DND-41 (cell line): ENCODE data around the gene PRKCA.

Experiments
- ATAC-seq: fragments of 200-7000 bp; cut with Tn5 transposase; 3 replicates; pipeline ENCODE4 v1.9.1; 2021; ENCODE audit warnings: low read depth; ENCODE audit not compliant: insufficient read depth
- DNase-seq: peaks from one replicate; pipeline ENCODE4 v3.0.0-alpha.2; 2020
- H2AFZ ChIP-seq: 2 replicates; pipeline ENCODE4 v1.6.0; 2012; ENCODE audit warnings: low read depth, low read length
- H3K27ac ChIP-seq: 2 replicates; pipeline ENCODE4 v1.5.1; 2012; ENCODE audit warnings: low read length, inconsistent platforms
- H3K27me3 ChIP-seq: fragments of 200-600 bp; sonication (generic); 2 replicates; pipeline ENCODE4 v1.6.0; 2012; ENCODE audit warnings: low read length, mild to moderate bottlenecking, inconsistent platforms; ENCODE audit not compliant: insufficient read depth, poor library complexity
- H3K36me3 ChIP-seq: 2 replicates; pipeline ENCODE4 v1.5.1; 2012; ENCODE audit warnings: low read length, inconsistent platforms; ENCODE audit not compliant: insufficient read depth
- H3K4me1 ChIP-seq: 2 replicates; pipeline ENCODE4 v1.5.1; 2012; ENCODE audit warnings: mild to moderate bottlenecking, low read length; ENCODE audit not compliant: insufficient read depth
- H3K4me2 ChIP-seq: 2 replicates; pipeline ENCODE4 v1.6.0; 2012; ENCODE audit warnings: mild to moderate bottlenecking, moderate library complexity, low read length, inconsistent platforms; ENCODE audit not compliant: insufficient read depth
- H3K4me3 ChIP-seq, 2 experiments: fragments of 200-600 bp in 1 of 2; shearing (Covaris generic) in 1 of 2; 2 replicates each; pipeline ENCODE4 v1.5.1; 2012 to 2016; ENCODE audit warnings: inconsistent platforms in 2 of 2, low read length in 2 of 2, mild to moderate bottlenecking in 2 of 2, low read depth in 1 of 2, moderate library complexity in 1 of 2
- H3K79me2 ChIP-seq: 2 replicates; pipeline ENCODE4 v1.6.0; 2012; ENCODE audit warnings: low read length, inconsistent platforms; ENCODE audit not compliant: insufficient read depth
- H3K9ac ChIP-seq: 2 replicates; pipeline ENCODE4 v1.6.0; 2012; ENCODE audit warnings: low read depth, mild to moderate bottlenecking, inconsistent platforms, low read length, moderate library complexity
- H3K9me3 ChIP-seq: 2 replicates; pipeline ENCODE4 v1.5.1; 2012; ENCODE audit warnings: low read length, moderate library complexity, mild to moderate bottlenecking, inconsistent platforms; ENCODE audit not compliant: insufficient read depth, severe bottlenecking
- H4K20me1 ChIP-seq: 2 replicates; pipeline ENCODE4 v1.6.0; 2012; ENCODE audit warnings: low read length; ENCODE audit not compliant: insufficient read depth
- CTCF ChIP-seq: IDR thresholded peaks from 2 replicates; pipeline ENCODE4 v1.5.1; 2012; ENCODE audit warnings: borderline replicate concordance, low read length, moderate library complexity, mild to moderate bottlenecking; ENCODE audit not compliant: poor library complexity, severe bottlenecking; ENCODE audit errors: extremely low read depth
- EZH2 ChIP-seq: IDR thresholded peaks from 3 replicates; pipeline ENCODE4 v1.6.1; 2012; ENCODE audit warnings: borderline replicate concordance, low read depth, mild to moderate bottlenecking, moderate library complexity, low read length, inconsistent platforms; ENCODE audit not compliant: severe bottlenecking

The PRKCA gene

GRCh38 chr17:66829883-66830282 is 527.5 kb downstream of the PRKCA start:
- H3K27me3 ChIP-seq = peaks cover 18% of the 10 kb centered on the region

GRCh38 chr17:66830451-66830850 is 528.0 kb downstream of the PRKCA start:
- no peaks in the 10 kb centered on the region for H3K4me1 ChIP-seq
- DNase-seq = no peak
- H3K4me2 ChIP-seq = no peak overlapping the region

More at GRCh38 chr17:66829883-66830282, 527.5 kb downstream of the PRKCA start:
- DNase-seq (no peak), ATAC-seq (no peak)
- no peak overlapping the region for H3K4me3 ChIP-seq
- H3K27ac ChIP-seq = no peak overlapping the region
- no peak overlapping the region for H2AFZ ChIP-seq
- H3K4me1 ChIP-seq = no peaks in the 10 kb centered on the region
- H3K9me3 ChIP-seq = no peaks in the 10 kb centered on the region
- H3K4me2 ChIP-seq = no peak overlapping the region
- H3K36me3 ChIP-seq = no peaks in the 10 kb centered on the region
- no peak for TF ChIP-seq CTCF
- no peak for TF ChIP-seq EZH2
- H3K9ac ChIP-seq = no peak overlapping the region
- H4K20me1 ChIP-seq = no peaks in the 10 kb centered on the region
- H3K79me2 ChIP-seq = no peaks in the 10 kb centered on the region

GRCh38 chr17:66831383-66832210 is 529.2 kb downstream of the PRKCA start:
- no peaks in the 10 kb centered on the region for H3K9me3 ChIP-seq
- H3K4me2 ChIP-seq = no peak overlapping the region
- peaks cover 18% of the 10 kb centered on the region for H3K27me3 ChIP-seq
- no peaks in the 10 kb centered on the region for H3K36me3 ChIP-seq
- no peak overlapping the region for H2AFZ ChIP-seq
- no peaks in the 10 kb centered on the region for H4K20me1 ChIP-seq
- H3K27ac ChIP-seq = no peak overlapping the region
- H3K4me3 ChIP-seq = no peak overlapping the region
- DNase-seq = no peak
- H3K9ac ChIP-seq = no peak overlapping the region
- TF ChIP-seq EZH2 = no peak
- TF ChIP-seq CTCF = no peak
- H3K4me1 ChIP-seq = no peaks in the 10 kb centered on the region
- ATAC-seq = no peak
- H3K79me2 ChIP-seq = no peaks in the 10 kb centered on the region

More at GRCh38 chr17:66830451-66830850, 528.0 kb downstream of the PRKCA start:
- TF ChIP-seq CTCF (no peak), EZH2 (no peak)
- Histone ChIP-seq H3K27me3 (peaks cover 18% of the 10 kb centered on the region), H3K9me3 (no peaks in the 10 kb centered on the region), H2AFZ (no peak overlapping the region), H3K9ac (no peak overlapping the region), H3K79me2 (no peaks in the 10 kb centered on the region), H3K27ac (no peak overlapping the region), H3K4me3 (no peak overlapping the region), H4K20me1 (no peaks in the 10 kb centered on the region), H3K36me3 (no peaks in the 10 kb centered on the region)
- ATAC-seq = no peak
